LNCAP (cell line): ENCODE results near the gene TIPRL.

Source experiments
- TF ChIP-seq, protein P1 (sequence below): fragments of 450-650 bp; IDR thresholded peaks from 2 replicates; pipeline ENCODE4 v1.5.1; 2017; ENCODE audit warnings: mild to moderate bottlenecking

The TIPRL gene

DNA sequence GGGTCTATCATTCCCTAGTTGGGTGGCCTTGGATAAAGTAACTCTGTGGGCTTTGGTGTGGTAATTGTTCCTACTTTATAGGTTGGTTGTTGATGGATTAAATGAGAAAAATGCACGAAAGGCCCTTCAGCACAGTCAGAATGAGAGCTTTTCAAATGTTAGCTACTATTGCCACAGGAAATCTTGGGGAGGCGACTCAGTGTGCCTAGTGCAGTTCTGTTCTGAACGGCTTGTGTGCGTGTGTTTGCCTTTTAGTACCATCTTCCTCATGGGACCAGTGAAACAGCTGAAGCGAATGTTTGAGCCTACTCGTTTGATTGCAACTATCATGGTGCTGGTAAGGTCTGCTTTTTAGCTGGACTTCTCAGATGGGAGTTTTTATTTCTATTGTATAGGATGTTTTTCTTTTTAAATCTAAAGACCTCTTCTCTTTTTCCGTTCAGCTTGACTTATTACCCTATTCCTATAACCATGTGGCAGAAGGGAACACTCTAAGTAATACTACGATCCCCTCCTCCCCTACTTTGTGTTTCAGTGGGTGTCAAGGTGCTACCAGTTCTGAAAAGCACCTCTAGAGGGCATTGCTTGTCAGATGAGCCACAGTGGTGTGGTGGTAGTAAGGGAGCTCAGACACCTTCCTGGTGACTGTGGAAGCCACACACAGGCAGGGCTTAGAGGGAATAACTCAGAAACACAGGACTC lies 56.2 kb downstream of the TIPRL start:
- TF ChIP-seq, protein P1, sequence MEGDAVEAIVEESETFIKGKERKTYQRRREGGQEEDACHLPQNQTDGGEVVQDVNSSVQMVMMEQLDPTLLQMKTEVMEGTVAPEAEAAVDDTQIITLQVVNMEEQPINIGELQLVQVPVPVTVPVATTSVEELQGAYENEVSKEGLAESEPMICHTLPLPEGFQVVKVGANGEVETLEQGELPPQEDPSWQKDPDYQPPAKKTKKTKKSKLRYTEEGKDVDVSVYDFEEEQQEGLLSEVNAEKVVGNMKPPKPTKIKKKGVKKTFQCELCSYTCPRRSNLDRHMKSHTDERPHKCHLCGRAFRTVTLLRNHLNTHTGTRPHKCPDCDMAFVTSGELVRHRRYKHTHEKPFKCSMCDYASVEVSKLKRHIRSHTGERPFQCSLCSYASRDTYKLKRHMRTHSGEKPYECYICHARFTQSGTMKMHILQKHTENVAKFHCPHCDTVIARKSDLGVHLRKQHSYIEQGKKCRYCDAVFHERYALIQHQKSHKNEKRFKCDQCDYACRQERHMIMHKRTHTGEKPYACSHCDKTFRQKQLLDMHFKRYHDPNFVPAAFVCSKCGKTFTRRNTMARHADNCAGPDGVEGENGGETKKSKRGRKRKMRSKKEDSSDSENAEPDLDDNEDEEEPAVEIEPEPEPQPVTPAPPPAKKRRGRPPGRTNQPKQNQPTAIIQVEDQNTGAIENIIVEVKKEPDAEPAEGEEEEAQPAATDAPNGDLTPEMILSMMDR, result peak; percentile 59; the same call in 1 of the 2 replicates

- TF ChIP-seq, protein P1, result no peak
Measured at GRCh38 chr1:168235548-168235885, 56.8 kb downstream of the TIPRL start.

DNA sequence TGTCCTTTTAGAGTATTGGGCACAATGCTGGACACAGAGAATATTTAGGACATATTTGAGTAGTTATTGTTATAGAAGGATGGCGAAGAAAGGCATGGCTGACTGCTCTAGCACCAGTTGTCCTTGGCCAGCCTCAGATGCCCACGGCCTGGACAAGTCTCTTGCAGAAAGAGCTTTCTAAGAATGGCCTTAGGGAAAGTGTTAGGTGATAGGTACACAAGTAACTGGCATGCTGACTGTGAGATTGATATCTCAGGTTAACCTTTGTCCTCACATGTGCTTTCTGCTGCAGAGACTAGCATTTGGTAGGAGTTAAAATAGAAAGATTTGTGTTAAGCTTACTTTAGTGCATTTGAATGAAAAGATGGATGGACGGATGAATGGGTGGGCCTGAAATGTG lies 57.2 kb downstream of the TIPRL start:
- TF ChIP-seq, protein P1, result no peak

DNA sequence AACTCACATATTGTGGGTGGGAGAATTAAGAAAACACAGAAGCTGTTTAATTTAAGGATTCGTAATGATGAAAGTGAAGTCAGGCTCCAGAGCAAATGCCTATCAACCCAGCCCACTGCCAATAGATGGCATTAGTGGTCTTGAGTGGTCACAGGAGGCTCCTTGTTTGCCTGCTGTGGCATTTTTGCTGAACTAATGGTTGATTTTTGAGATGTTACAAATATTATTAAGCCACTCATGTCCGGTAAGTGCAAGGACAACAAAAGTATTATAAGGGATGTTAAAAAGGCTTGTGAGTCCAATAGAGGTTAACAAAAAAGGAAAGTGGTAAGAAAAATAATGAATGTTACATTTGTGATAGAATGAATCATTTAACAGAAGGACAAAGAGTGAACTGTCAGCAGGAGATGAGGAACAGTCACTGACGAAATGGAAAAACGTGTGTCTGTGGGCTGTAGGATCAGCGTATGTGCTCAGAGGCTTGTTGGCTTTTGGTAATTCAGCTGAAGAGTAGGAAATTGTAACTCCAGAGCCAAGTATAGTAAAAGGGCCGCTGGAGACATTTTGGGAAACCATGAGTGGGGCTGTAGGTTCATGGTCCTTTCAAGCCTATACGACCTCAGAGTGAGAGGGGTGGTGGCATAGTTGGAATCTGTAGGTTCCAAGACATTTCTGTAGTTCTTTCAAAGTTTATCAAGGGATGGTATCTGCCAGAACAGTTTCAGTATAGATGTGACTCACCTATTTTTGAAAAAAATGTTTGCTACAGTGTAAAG lies 58.3 kb downstream of the TIPRL start:
- TF ChIP-seq, protein P1, result no peak

- TF ChIP-seq, protein P1, result no peak; the same call in 1 of the 2 replicates
Measured at GRCh38 chr1:168243198-168243597, 64.4 kb downstream of the TIPRL start.

GRCh38 chr1:168243636-168244212 lies 65.0 kb downstream of the TIPRL start:
- TF ChIP-seq, protein P1, result no peak

DNA sequence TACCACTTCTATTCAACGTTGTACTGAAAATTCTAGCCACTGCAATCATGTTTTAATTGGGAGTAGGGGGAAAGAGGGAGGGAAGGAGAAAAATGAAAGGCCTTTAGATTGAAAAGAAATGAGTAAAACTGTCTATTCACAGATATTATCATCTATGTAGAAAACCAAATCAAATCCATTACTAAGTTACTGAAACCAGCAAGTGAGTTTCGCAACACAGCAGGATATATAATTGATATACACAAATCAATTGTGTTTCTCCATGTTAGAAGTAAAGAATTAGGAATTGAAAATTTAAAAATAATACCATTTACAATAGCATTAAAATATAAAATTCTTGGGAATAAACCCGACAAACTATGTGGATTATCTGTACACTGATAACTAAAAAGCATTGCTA lies 66.3 kb downstream of the TIPRL start:
- TF ChIP-seq, protein P1, result no peak
